HTR-8/SVneo (cell line): ENCODE results near the gene KLF7.

Experiments
- DNase-seq: peaks from one replicate; pipeline ENCODE4 v3.0.0; 2011; ENCODE audit warnings: low spot score, mixed read lengths; ENCODE audit not compliant: insufficient read length
- FAIRE-seq: peaks from 2 replicates; lab custom pipeline; 2011; peaks lifted over from hg19 to GRCh38; lab: Jason Lieb, UNC

The KLF7 gene

GRCh38 chr2:207151048-207151447, 14.7 kb downstream of the KLF7 start:
- DNase-seq, result no peak
- no peak for FAIRE-seq

- DNase-seq (no peak), FAIRE-seq (no peak)
Observed at GRCh38 chr2:207150284-207150683, 15.5 kb downstream of the KLF7 start.

- DNase-seq (no peak), FAIRE-seq (no peak)
Observed at GRCh38 chr2:207149249-207150213, 16.2 kb downstream of the KLF7 start.

- DNase-seq (no peak), FAIRE-seq (no peak)
Observed at GRCh38 chr2:207148020-207148419, 17.7 kb downstream of the KLF7 start.

- FAIRE-seq, result no peak
- DNase-seq, result no peak
Observed at GRCh38 chr2:207144173-207144785, 21.5 kb downstream of the KLF7 start.

- no peak for DNase-seq
- FAIRE-seq, result no peak
Observed at GRCh38 chr2:207143215-207144172, 22.3 kb downstream of the KLF7 start.

GRCh38 chr2:207142461-207142860, 23.3 kb downstream of the KLF7 start:
- FAIRE-seq (no peak), DNase-seq (no peak)

GRCh38 chr2:207141386-207141785, 24.4 kb downstream of the KLF7 start:
- FAIRE-seq (peak; percentile 20), DNase-seq (no peak)

GRCh38 chr2:207140265-207140664, 25.5 kb downstream of the KLF7 start:
- DNase-seq (no peak), FAIRE-seq (no peak)

- DNase-seq (no peak), FAIRE-seq (no peak)
Observed at GRCh38 chr2:207139552-207139951, 26.2 kb downstream of the KLF7 start.

GRCh38 chr2:207138627-207139297, 27.0 kb downstream of the KLF7 start:
- FAIRE-seq, result no peak
- DNase-seq, result no peak

GRCh38 chr2:207137596-207138337, 28.0 kb downstream of the KLF7 start:
- no peak for DNase-seq
- FAIRE-seq, result no peak

- DNase-seq, result no peak
- no peak for FAIRE-seq
Observed at GRCh38 chr2:207136874-207137273, 28.9 kb downstream of the KLF7 start.

- DNase-seq (no peak), FAIRE-seq (no peak)
Observed at GRCh38 chr2:207135801-207136457, 29.8 kb downstream of the KLF7 start.

- DNase-seq, result no peak
- no peak for FAIRE-seq
Observed at GRCh38 chr2:207135340-207135739, 30.4 kb downstream of the KLF7 start.

GRCh38 chr2:207133820-207134519, 31.8 kb downstream of the KLF7 start:
- peak; percentile 56 for DNase-seq
- no peak for FAIRE-seq

- no peak for DNase-seq
- FAIRE-seq, result no peak
Observed at GRCh38 chr2:207133458-207133819, 32.3 kb downstream of the KLF7 start.

- DNase-seq (no peak), FAIRE-seq (no peak)
Observed at GRCh38 chr2:207132019-207132418, 33.7 kb downstream of the KLF7 start.
